ENCODE results near the gene PNKD.

PNKD gene

DNA sequence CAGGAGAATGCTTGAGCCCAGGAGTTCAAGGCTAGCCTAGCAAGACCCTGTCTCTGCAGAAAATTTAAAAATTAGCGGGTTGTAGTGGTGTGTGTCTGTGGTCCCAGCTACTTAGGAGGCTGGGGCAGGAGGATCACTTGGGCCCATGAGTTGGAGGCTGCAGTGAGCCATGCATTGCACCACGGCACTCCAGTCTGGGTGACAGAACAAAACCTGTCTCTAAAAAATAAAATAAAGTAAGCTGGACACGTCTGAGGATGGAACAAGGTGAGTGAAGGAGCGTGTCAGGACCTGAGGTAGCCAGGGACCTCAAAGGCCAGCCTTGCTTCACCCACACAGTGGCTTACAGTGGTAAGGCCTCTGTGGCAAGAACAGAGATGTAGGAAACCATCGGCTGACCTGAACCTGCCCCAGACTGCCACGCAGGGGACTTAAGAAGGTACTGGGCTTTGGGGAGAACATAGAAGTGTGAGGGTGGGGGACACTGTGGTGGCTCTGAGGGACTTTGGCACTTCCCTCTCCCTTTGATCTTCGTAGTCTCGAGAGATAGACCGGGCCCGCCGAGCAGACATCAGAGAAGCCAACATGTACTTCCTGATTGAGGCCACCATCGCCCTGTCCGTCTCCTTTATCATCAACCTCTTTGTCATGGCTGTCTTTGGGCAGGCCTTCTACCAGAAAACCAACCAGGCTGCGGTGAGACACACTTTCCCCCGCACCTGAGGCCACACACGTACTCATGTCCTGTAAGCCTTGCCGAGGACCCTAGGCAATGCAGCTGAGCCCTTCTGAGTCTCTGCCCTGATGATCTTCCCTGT, 119.2 kb downstream of the PNKD start:
- no peak for TF ChIP-seq CTCF (IDR thresholded peaks at IDR 0.05; ENCODE audit: low read depth, low read length)
- Histone ChIP-seq H3K27me3 (no peaks in the 10 kb centered on the region), H3K9me3 (no peaks in the 10 kb centered on the region), H3K4me1 (no peaks in the 10 kb centered on the region), H3K36me3 (no peaks in the 10 kb centered on the region), H3K4me3 (ENCODE audit: low read depth, low read length) (no peak overlapping the region)
- DNase-seq, result no peak

DNA sequence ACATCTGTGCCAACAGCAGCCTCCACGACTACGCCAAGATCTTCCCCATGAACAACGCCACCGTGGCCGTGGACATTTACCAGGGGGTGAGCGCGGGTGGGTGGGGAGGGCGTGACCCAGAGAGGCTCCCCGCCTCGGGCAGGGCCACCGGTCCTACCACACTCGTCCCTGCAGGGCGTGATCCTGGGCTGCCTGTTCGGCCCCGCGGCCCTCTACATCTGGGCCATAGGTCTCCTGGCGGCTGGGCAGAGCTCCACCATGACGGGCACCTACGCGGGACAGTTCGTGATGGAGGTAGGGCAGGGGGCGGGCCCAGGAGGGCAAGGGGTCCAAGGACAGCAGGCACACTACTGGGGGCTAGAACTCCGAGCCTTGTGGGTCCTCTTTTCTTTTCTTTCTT, 120.9 kb downstream of the PNKD start:
- H3K4me3 ChIP-seq (ENCODE audit: low read depth, low read length), result no peak overlapping the region
- no peaks in the 10 kb centered on the region for H3K27me3 ChIP-seq
- DNase-seq, result no peak
- H3K36me3 ChIP-seq, result no peaks in the 10 kb centered on the region
- no peaks in the 10 kb centered on the region for H3K4me1 ChIP-seq
- TF ChIP-seq CTCF (IDR thresholded peaks at IDR 0.05; ENCODE audit: low read depth, low read length), result no peak
- H3K9me3 ChIP-seq, result no peaks in the 10 kb centered on the region

GRCh38 chr2:218392459-218392858, 122.1 kb downstream of the PNKD start:
- Histone ChIP-seq H3K9me3 (no peaks in the 10 kb centered on the region), H3K4me1 (peaks cover 10% of the 10 kb centered on the region), H3K4me3 (ENCODE audit: low read depth, low read length) (no peak overlapping the region), H3K36me3 (no peaks in the 10 kb centered on the region), H3K27me3 (peaks cover 11% of the 10 kb centered on the region)
- no peak for DNase-seq
- no peak for TF ChIP-seq CTCF (IDR thresholded peaks at IDR 0.05; ENCODE audit: low read depth, low read length)

DNA sequence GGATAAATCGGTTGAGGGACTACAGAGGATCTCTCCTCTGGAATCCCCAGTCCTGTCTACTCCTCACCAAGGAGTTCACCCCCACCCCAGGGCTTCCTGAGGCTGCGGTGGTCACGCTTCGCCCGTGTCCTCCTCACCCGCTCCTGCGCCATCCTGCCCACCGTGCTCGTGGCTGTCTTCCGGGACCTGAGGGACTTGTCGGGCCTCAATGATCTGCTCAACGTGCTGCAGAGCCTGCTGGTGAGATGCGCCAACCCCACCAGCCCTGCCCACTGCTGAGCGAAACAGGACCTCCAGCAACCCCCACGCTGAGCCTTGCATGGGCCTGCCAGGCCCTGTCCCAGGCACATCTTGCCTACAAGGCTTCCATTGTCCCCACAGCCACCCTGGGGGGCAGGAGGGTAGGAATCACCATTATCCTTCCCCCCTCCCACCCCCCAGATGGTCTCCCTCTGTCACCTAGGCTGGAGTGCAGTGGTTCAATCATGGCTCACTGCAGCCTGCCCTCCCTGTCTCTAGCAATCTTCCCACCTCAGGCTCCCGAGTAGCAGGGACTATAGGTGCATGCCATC, 122.7 kb downstream of the PNKD start:
- Histone ChIP-seq H3K27me3 (peaks cover 16% of the 10 kb centered on the region), H3K36me3 (no peaks in the 10 kb centered on the region), H3K4me3 (ENCODE audit: low read depth, low read length) (no peak overlapping the region), H3K4me1 (peaks cover 15% of the 10 kb centered on the region), H3K9me3 (no peaks in the 10 kb centered on the region)
- no peak for TF ChIP-seq CTCF (IDR thresholded peaks at IDR 0.05; ENCODE audit: low read depth, low read length)
- no peak for DNase-seq

GRCh38 chr2:218393750-218394290, 123.5 kb downstream of the PNKD start:
- Histone ChIP-seq H3K27me3 (peaks cover 24% of the 10 kb centered on the region), H3K36me3 (no peaks in the 10 kb centered on the region), H3K4me1 (peaks cover 15% of the 10 kb centered on the region), H3K4me3 (ENCODE audit: low read depth, low read length) (no peak overlapping the region), H3K9me3 (no peaks in the 10 kb centered on the region)
- TF ChIP-seq CTCF (IDR thresholded peaks at IDR 0.05; ENCODE audit: low read depth, low read length), result no peak
- no peak for DNase-seq

Measured in BE2C (cell line).